Lower leg skin (tissue), 4 donors: ENCODE data around the gene GTF3A. TPM values are rescaled to one million over a fixed set of nuclear protein-coding genes. Genes with fewer than 3 reads are reported as not detected.

ENCODE experiments used
- DNase-seq, 2 donors: peaks; one replicate each; pipeline ENCODE4 v3.0.0-alpha.2; 2019; ENCODE audit warnings: low spot score in 2 of 2
- H3K4me3 ChIP-seq: fragments of 200-600 bp; sonication (generic); 2 replicates; pipeline ENCODE4 v1.5.1; 2017; ENCODE audit warnings: mild to moderate bottlenecking, low read depth; ENCODE audit not compliant: poor library complexity, severe bottlenecking
- POLR2A ChIP-seq, 2 donors: fragments of 450-650 bp; IDR thresholded peaks; one replicate each; pipeline ENCODE4 v1.6.1; 2016 to 2017; ENCODE audit warnings: antibody characterized with exemption in 2 of 2, mild to moderate bottlenecking in 1 of 2, moderate library complexity in 1 of 2
- WGBS, 2 donors: methylation state at CpG; one replicate each; pipeline ENCODE4 v1.1.5; 2018; 5-methylcytosine and 5-hydroxymethylcytosine counted together
- intact Hi-C: fragments of 100-400 bp; cut with DNase I; formaldehyde crosslinking; loops from one replicate; pipeline ENCODE4 v1.15.0; 2023; ENCODE audit warnings: low total_unique reads
- total RNA-seq, 4 donors: library from RNA; depleted of rRNA; stranded (reverse); fragments of >200 nt; gene quantifications; one replicate each; pipeline ENCODE4 v1.1.0, GENCODE V29; 2016
- TF ChIP-seq, protein P1 (sequence below), 3 donors: fragments of 450-650 bp; IDR thresholded peaks; one replicate each; pipeline ENCODE4 v1.5.1; 2016; ENCODE audit warnings: antibody characterized with exemption in 3 of 3, mild to moderate bottlenecking in 3 of 3, moderate library complexity in 2 of 3

GTF3A gene
- total RNA-seq, 4 donors from 2014 or later = 96.6 to 162 (median 101) TPM

DNA sequence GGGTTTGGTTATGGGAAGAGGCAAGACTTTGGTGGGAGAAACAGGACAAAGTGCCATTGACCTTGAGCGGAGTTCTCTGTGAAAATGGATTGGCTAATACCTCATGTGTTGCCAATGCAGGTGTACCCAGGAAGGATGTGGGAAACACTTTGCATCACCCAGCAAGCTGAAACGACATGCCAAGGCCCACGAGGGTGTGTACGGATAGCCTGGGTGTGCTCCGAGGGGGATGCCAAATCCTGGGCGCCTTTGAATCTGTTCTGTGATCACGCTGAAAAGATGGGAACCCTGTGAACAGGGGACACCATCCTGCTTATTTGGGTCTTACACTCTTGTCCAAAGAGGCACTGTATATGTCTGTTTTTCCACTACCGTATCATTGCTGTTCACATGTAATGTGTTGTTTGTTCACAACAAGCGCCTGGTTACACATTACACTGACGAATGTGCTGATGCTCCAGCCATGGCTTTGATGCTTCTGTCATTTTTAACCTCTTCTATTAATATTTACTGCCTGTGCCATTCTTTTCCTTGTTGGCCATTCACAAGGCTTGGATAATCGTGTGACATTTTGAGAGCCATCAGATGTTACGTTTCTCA lies 8.3 kb downstream of the GTF3A start:
- DNase-seq = no peak
- intact Hi-C loops = no loop called here
- H3K4me3 ChIP-seq = no peak overlapping the region
- 72 to 79% methylated on average over 12 of the region's 12 CpGs for WGBS, 2 donors
- TF ChIP-seq, protein P1, sequence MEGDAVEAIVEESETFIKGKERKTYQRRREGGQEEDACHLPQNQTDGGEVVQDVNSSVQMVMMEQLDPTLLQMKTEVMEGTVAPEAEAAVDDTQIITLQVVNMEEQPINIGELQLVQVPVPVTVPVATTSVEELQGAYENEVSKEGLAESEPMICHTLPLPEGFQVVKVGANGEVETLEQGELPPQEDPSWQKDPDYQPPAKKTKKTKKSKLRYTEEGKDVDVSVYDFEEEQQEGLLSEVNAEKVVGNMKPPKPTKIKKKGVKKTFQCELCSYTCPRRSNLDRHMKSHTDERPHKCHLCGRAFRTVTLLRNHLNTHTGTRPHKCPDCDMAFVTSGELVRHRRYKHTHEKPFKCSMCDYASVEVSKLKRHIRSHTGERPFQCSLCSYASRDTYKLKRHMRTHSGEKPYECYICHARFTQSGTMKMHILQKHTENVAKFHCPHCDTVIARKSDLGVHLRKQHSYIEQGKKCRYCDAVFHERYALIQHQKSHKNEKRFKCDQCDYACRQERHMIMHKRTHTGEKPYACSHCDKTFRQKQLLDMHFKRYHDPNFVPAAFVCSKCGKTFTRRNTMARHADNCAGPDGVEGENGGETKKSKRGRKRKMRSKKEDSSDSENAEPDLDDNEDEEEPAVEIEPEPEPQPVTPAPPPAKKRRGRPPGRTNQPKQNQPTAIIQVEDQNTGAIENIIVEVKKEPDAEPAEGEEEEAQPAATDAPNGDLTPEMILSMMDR (IDR thresholded peaks at IDR 0.05) = no peak
- TF ChIP-seq POLR2A (IDR thresholded peaks at IDR 0.05) = no peak

DNA sequence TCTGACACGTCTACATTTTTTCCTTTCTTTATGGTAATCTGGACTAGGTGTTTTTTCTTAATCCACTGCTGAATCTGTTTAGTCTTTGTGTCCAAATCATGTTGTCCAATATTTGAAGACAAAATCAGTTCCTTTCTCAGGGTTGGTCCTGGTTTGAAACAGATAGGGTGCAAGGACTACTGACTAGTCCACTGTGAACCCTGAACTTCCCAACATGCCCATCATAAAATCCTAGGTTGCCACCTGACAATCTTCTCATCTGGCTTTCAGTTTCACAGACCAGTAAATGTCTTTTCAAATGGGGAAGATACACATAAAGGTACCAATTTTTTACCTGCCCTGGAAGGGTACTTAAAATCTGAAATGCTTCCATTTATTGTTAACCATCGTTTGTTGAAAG lies 12.7 kb downstream of the GTF3A start:
- WGBS, 2 donors = 94 to 96% methylated on average over 2 of the region's 2 CpGs
- H3K4me3 ChIP-seq = no peak overlapping the region
- intact Hi-C loops = no loop called here
- TF ChIP-seq POLR2A (IDR thresholded peaks at IDR 0.05) = no peak
- TF ChIP-seq, protein P1 (IDR thresholded peaks at IDR 0.05) = no peak
- no peak for DNase-seq

GRCh38 chr13:27440408-27440807 lies 16.0 kb downstream of the GTF3A start:
- TF ChIP-seq POLR2A (IDR thresholded peaks at IDR 0.05) = no peak
- TF ChIP-seq, protein P1 (IDR thresholded peaks at IDR 0.05) = no peak
- 89 to 100% methylated on average over 1 of the region's 1 CpG for WGBS, 2 donors
- DNase-seq = no peak
- no peak overlapping the region for H3K4me3 ChIP-seq
- intact Hi-C loops = no loop called here

DNA sequence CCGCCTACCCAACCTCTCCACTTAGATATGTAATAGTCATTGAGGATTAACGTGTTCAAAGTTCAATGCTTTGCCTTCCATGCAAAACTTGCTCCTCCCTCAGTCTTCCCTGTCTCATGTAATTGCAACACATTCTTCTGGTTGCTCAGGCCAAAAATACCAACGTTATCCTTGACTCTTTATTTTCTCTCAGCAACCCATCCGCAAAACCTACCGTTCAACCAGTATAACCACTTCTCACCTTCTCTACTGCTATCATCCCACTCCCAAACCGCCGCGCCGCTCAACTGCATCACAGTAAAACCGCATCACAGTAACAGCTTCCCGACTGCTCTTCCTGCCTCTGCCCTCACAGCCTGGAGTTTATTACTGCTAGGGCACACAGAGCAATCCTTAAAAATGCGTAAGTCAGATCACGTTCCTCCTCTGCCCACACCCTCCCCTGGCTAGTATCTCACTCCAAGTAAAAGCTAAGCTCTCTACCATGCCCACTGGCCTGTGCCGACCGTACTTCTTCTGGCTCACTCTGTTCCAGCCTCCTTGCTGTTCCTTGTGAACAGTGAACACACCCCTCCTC lies 17.7 kb downstream of the GTF3A start:
- 65 to 68% methylated on average over 15 of the region's 15 CpGs for WGBS, 2 donors
- intact Hi-C loops = no loop called here
- no peak for DNase-seq
- no peak overlapping the region for H3K4me3 ChIP-seq
- no peak for TF ChIP-seq POLR2A (IDR thresholded peaks at IDR 0.05)
- TF ChIP-seq, protein P1 (IDR thresholded peaks at IDR 0.05) = no peak

GRCh38 chr13:27442797-27443196 lies 18.4 kb downstream of the GTF3A start:
- intact Hi-C loops = no loop called here
- 83 to 96% methylated on average over 7 of the region's 7 CpGs for WGBS, 2 donors
- TF ChIP-seq POLR2A (IDR thresholded peaks at IDR 0.05) = no peak
- TF ChIP-seq, protein P1 (IDR thresholded peaks at IDR 0.05) = no peak
- no peak for DNase-seq
- H3K4me3 ChIP-seq = no peak overlapping the region
